Astrocyte (in vitro differentiated cells and primary cell): ENCODE data around the gene SH3D21. TPM values are rescaled to one million over a fixed set of nuclear protein-coding genes. Genes with fewer than 3 reads are reported as not detected.
A peak's percentile ranks its signal among the peaks of the same experiment; 100 is the strongest.

Experiments
- DNase-seq: peaks from one replicate; pipeline ENCODE4 v3.0.0-alpha.2; 2010; ENCODE audit warnings: low read depth
- FAIRE-seq: peaks from 2 replicates; lab custom pipeline; 2011; peaks lifted over from hg19 to GRCh38; lab: Jason Lieb, UNC
- H2AFZ ChIP-seq: 2 replicates; pipeline ENCODE4 v1.6.0; 2012; ENCODE audit warnings: low read depth, low read length, inconsistent platforms
- H3K27ac ChIP-seq: 2 replicates; pipeline ENCODE4 v1.5.1; 2011; ENCODE audit warnings: low read depth, low read length, inconsistent platforms
- H3K27me3 ChIP-seq: 2 replicates; pipeline ENCODE4 v1.6.0; 2011; ENCODE audit warnings: low read length, inconsistent platforms; ENCODE audit not compliant: insufficient read depth
- H3K36me3 ChIP-seq: 2 replicates; pipeline ENCODE4 v1.5.1; 2011; ENCODE audit warnings: low read length, inconsistent platforms; ENCODE audit not compliant: insufficient read depth
- H3K4me1 ChIP-seq: 2 replicates; pipeline ENCODE4 v1.5.1; 2011; ENCODE audit warnings: low read length, inconsistent platforms; ENCODE audit not compliant: insufficient read depth
- H3K4me2 ChIP-seq: 2 replicates; pipeline ENCODE4 v1.6.0; 2012; ENCODE audit warnings: low read length, inconsistent platforms
- H3K4me3 ChIP-seq: 2 replicates; pipeline ENCODE4 v1.5.1; 2011; ENCODE audit warnings: low read depth, mild to moderate bottlenecking, low read length, inconsistent platforms; ENCODE audit not compliant: insufficient read depth
- H3K79me2 ChIP-seq: 2 replicates; pipeline ENCODE4 v1.6.0; 2012; ENCODE audit warnings: mild to moderate bottlenecking, low read length, inconsistent platforms; ENCODE audit not compliant: insufficient read depth
- H3K9ac ChIP-seq: 2 replicates; pipeline ENCODE4 v1.6.0; 2012; ENCODE audit warnings: mild to moderate bottlenecking, low read length, inconsistent platforms
- H3K9me3 ChIP-seq: 2 replicates; pipeline ENCODE4 v1.5.1; 2012; ENCODE audit warnings: low read depth, mild to moderate bottlenecking, low read length, inconsistent platforms; ENCODE audit not compliant: insufficient read depth
- H4K20me1 ChIP-seq: 2 replicates; pipeline ENCODE4 v1.6.0; 2012; ENCODE audit warnings: low read length, inconsistent platforms; ENCODE audit not compliant: insufficient read depth
- H3K27ac Mint-ChIP-seq: one replicate; pipeline ENCODE4 v1.8.0; 2021; ENCODE audit warnings: mild to moderate bottlenecking, mixed read lengths; ENCODE audit not compliant: unreplicated experiment
- H3K27me3 Mint-ChIP-seq: one replicate; pipeline ENCODE4 v1.8.0; 2021; ENCODE audit warnings: low read depth, mixed read lengths; ENCODE audit not compliant: unreplicated experiment
- H3K36me3 Mint-ChIP-seq: one replicate; pipeline ENCODE4 v1.8.0; 2021; ENCODE audit warnings: low read depth, mixed read lengths; ENCODE audit not compliant: unreplicated experiment
- H3K4me1 Mint-ChIP-seq: one replicate; pipeline ENCODE4 v1.8.0; 2021; ENCODE audit warnings: low read depth, mixed read lengths; ENCODE audit not compliant: unreplicated experiment
- H3K4me3 Mint-ChIP-seq: one replicate; pipeline ENCODE4 v1.8.0; 2021; ENCODE audit warnings: mild to moderate bottlenecking, moderate library complexity, mixed read lengths; ENCODE audit not compliant: unreplicated experiment
- H3K9me3 Mint-ChIP-seq: one replicate; pipeline ENCODE4 v1.8.0; 2021; ENCODE audit warnings: mild to moderate bottlenecking, mixed read lengths; ENCODE audit not compliant: unreplicated experiment
- EZH2 ChIP-seq: IDR thresholded peaks from 2 replicates; pipeline ENCODE4 v1.6.1; 2012; ENCODE audit warnings: mild to moderate bottlenecking, low read length, inconsistent platforms; ENCODE audit not compliant: insufficient read depth
- total RNA-seq: library from RNA; stranded (reverse); gene quantifications from 2 replicates; pipeline ENCODE4 v1.2.1, GENCODE V29; 2021
- TF ChIP-seq, protein P1 (sequence below): IDR thresholded peaks from 2 replicates; pipeline ENCODE4 v1.5.1; 2011; ENCODE audit warnings: low read depth, mild to moderate bottlenecking, inconsistent platforms, low read length, moderate library complexity; ENCODE audit not compliant: insufficient read depth

The SH3D21 gene
- total RNA-seq, 1 donor from 2014 or later, result 13.6 TPM

DNA sequence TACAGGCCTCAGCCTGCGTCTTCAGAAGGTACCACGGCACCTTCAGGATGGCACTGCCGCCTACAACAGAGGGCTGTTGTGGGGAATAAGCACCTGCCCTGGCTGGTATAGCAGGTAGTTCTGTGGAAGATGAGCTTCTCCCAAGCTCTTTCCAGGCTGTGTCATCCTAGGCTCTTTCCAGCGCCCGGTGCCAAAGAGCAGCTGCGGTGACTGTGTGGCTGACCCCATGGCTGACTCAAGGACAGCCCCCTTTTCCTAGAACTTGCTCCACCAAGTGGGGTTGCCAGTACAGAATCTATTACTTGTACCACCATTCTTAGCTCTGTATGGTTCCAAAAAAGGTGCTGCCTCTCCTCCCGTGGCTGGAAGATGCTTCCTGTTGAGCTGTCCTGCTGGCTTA is 39.2 kb downstream of the SH3D21 start:
- no peak overlapping the region for H3K27ac ChIP-seq

DNA sequence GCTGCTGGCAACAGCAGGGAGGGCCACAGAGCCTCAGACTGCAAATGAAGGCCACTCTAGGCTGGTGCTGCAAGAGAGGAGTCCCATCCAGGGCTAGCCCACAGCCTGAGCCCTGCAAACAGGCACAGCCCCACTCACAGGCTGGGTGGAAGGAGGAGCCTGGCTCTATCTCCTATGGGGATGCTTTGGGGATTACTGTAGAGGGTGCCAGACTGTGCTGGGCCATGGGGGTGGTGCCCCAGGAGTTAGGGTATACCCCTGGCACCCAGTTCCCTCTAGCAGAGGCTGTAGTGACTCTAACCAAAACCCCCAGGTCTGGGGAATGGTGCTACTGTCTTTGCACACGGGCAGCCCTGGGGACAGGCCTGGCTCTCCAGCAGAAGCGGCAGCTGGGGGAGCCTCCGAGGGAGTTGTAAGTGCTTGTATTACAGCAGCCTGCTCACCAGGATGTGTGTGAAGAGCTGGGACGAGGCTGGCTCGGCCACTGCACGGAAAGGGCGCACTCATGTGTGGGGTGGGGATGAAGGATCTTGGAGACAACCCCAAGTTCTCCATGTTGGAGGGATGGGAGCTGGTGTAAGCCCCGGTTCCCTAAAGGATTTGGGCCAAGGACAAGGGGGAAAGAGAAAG is 40.7 kb downstream of the SH3D21 start:
- peak overlapping the region; percentile 12 for H3K27ac Mint-ChIP-seq

More for the DNA sequence above, 39.2 kb downstream of the SH3D21 start:
- Histone ChIP-seq H3K4me3 (no peak overlapping the region), H3K4me1 (peaks cover 25% of the 10 kb centered on the region), H2AFZ (no peak overlapping the region), H4K20me1 (no peaks in the 10 kb centered on the region), H3K9ac (no peak overlapping the region), H3K9me3 (no peaks in the 10 kb centered on the region), H3K79me2 (no peaks in the 10 kb centered on the region), H3K4me2 (no peak overlapping the region), H3K36me3 (peaks cover 17% of the 10 kb centered on the region), H3K27me3 (no peaks in the 10 kb centered on the region)
- Mint-ChIP-seq H3K4me1 (peaks cover 19% of the 10 kb centered on the region), H3K4me3 (no peak overlapping the region), H3K36me3 (peaks cover 30% of the 10 kb centered on the region), H3K27me3 (no peaks in the 10 kb centered on the region), H3K27ac (no peak overlapping the region), H3K9me3 (no peaks in the 10 kb centered on the region)
- FAIRE-seq, result no peak
- DNase-seq, result no peak
- TF ChIP-seq EZH2, result no peak
- TF ChIP-seq, protein P1, sequence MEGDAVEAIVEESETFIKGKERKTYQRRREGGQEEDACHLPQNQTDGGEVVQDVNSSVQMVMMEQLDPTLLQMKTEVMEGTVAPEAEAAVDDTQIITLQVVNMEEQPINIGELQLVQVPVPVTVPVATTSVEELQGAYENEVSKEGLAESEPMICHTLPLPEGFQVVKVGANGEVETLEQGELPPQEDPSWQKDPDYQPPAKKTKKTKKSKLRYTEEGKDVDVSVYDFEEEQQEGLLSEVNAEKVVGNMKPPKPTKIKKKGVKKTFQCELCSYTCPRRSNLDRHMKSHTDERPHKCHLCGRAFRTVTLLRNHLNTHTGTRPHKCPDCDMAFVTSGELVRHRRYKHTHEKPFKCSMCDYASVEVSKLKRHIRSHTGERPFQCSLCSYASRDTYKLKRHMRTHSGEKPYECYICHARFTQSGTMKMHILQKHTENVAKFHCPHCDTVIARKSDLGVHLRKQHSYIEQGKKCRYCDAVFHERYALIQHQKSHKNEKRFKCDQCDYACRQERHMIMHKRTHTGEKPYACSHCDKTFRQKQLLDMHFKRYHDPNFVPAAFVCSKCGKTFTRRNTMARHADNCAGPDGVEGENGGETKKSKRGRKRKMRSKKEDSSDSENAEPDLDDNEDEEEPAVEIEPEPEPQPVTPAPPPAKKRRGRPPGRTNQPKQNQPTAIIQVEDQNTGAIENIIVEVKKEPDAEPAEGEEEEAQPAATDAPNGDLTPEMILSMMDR, result no peak

More for the DNA sequence above, 40.7 kb downstream of the SH3D21 start:
- Mint-ChIP-seq H3K27me3 (no peaks in the 10 kb centered on the region), H3K36me3 (peaks cover 31% of the 10 kb centered on the region), H3K4me3 (no peak overlapping the region), H3K9me3 (no peaks in the 10 kb centered on the region), H3K4me1 (peaks cover 34% of the 10 kb centered on the region)
- no peaks in the 10 kb centered on the region for H4K20me1 ChIP-seq
- H3K9me3 ChIP-seq, result no peaks in the 10 kb centered on the region
- no peaks in the 10 kb centered on the region for H3K27me3 ChIP-seq
- no peaks in the 10 kb centered on the region for H3K79me2 ChIP-seq
- no peak overlapping the region for H3K9ac ChIP-seq
- TF ChIP-seq, protein P1, result no peak
- no peak for TF ChIP-seq EZH2
- no peak overlapping the region for H3K4me2 ChIP-seq
- no peak for DNase-seq
- FAIRE-seq, result no peak
- H2AFZ ChIP-seq, result no peak overlapping the region
- no peak overlapping the region for H3K4me3 ChIP-seq
- H3K27ac ChIP-seq, result no peak overlapping the region
- peaks cover 40% of the 10 kb centered on the region for H3K4me1 ChIP-seq
- H3K36me3 ChIP-seq, result peaks cover 17% of the 10 kb centered on the region
